ENCODE measurements around the gene EVA1A. TPM values are rescaled to one million over a fixed set of nuclear protein-coding genes. Genes with fewer than 3 reads are reported as not detected.

EVA1A gene
- total and polyA plus RNA-seq, 2 of the 8 experiments (the other 6 are each of a cell fraction or from before 2014, with no cell fraction given): 2.4 to 4.3 TPM

DNA sequence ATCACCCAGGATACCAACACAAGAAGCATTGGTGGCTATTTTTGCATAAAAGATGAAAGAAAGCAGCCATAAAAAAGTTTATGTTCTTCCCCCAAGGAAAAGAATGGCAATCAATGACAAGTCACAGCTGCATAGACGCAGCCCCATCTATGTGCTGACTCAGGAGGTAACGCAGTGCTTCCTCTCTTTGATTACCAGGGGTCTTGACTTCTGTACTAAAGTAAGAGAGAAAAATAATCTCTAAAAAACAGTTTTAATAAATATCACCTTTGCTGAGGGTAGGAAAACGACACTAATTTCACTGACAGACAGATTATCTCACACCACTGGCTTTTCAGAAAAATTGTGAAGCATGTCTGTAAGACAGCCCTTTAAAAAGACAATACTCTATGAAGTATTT lies 33.9 kb upstream of the EVA1A start:
- no peaks in the 10 kb centered on the region for H4K20me1 ChIP-seq (replicated peaks in 1 of 2; ENCODE audit: control insufficient read depth in 1 of 2, insufficient read depth in 2 of 2, low read length in 2 of 2)
- no peak overlapping the region for H2BK5ac ChIP-seq (ENCODE audit: low read depth, low read length)
- DNase-seq (ENCODE audit: low read depth in 1 of 2, low spot score in 2 of 2): no peak
- no peak overlapping the region for H3K4me2 ChIP-seq (ENCODE audit: insufficient read depth in 1 of 2, low read depth in 2 of 2, low read length in 2 of 2)
- no peaks in the 10 kb centered on the region for H3K4me1 ChIP-seq (replicated peaks in 1 of 4; ENCODE audit: control insufficient read depth in 3 of 4, insufficient read depth in 4 of 4, low read length in 3 of 4)
- FAIRE-seq: no peak
- H3K4ac ChIP-seq (replicated peaks; ENCODE audit: insufficient read length, low read depth, low read length): no peak overlapping the region
- TF ChIP-seq CREB1 (IDR thresholded peaks at IDR 0.05) (no peak), POLR2AphosphoS5 (IDR thresholded peaks at IDR 0.05; ENCODE audit: low read depth, low read length) (no peak), EP300 (IDR thresholded peaks at IDR 0.05; ENCODE audit: borderline replicate concordance in 1 of 2, low read depth in 2 of 2, low read length in 2 of 2) (no peak), RNF2 (IDR thresholded peaks at IDR 0.05; ENCODE audit: borderline replicate concordance, low read depth, low read length, missing control alignments, poor library complexity, severe bottlenecking) (no peak), PHF8 (conservative IDR thresholded peaks at IDR 0.05; ENCODE audit: low read depth, low read length) (no peak), KDM4A (IDR thresholded peaks at IDR 0.05; ENCODE audit: low read depth, low read length, severe bottlenecking) (no peak), TAF1 (IDR thresholded peaks at IDR 0.05; ENCODE audit: low read depth, low read length) (no peak)
- TF ChIP-seq, protein P1, sequence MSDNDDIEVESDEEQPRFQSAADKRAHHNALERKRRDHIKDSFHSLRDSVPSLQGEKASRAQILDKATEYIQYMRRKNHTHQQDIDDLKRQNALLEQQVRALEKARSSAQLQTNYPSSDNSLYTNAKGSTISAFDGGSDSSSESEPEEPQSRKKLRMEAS (IDR thresholded peaks at IDR 0.05): no peak
- no peaks in the 10 kb centered on the region for H3K79me2 ChIP-seq (ENCODE audit: control insufficient read depth in 1 of 2, insufficient read depth in 2 of 2, low read length in 2 of 2)
- no peak overlapping the region for H3K9ac ChIP-seq (replicated peaks in 1 of 4; ENCODE audit: extremely low read depth in 1 of 4, low read depth in 3 of 4, low read length in 3 of 4)
- H3K9me3 ChIP-seq (ENCODE audit: insufficient read depth in 2 of 2, low read depth in 1 of 2, low read length in 1 of 2): no peaks in the 10 kb centered on the region
- no peak overlapping the region for H4K91ac ChIP-seq (replicated peaks; ENCODE audit: insufficient read length, low read length)
- H2BK12ac ChIP-seq (ENCODE audit: low read depth, low read length): no peak overlapping the region
- POLR2A ChIA-PET (ENCODE audit: partially characterized antibody): no interaction called here
- H3K27me3 ChIP-seq (replicated peaks in 1 of 4; ENCODE audit: control insufficient read depth in 3 of 4, extremely low read depth in 1 of 4, insufficient read depth in 3 of 4, low read length in 3 of 4): no peaks in the 10 kb centered on the region
- CTCF ChIA-PET (ENCODE audit: partially characterized antibody): interaction anchor here (1.2 kb wide), 1 partner anchor 130 kb away, joined by 4 read pairs; no protein-coding TSS in a partner anchor
- no peak overlapping the region for H3K4me3 ChIP-seq (ENCODE audit: extremely low read depth in 1 of 4, insufficient read depth in 2 of 4, low read depth in 3 of 4, low read length in 4 of 4)
- no peaks in the 10 kb centered on the region for H3K79me1 ChIP-seq (ENCODE audit: low read depth, low read length)
- H2AK5ac ChIP-seq (ENCODE audit: low read depth, low read length): no peak overlapping the region
- no peak overlapping the region for H3K14ac ChIP-seq (ENCODE audit: insufficient read length)
- H4K8ac ChIP-seq (ENCODE audit: extremely low read depth, insufficient read depth, low read length): no peak overlapping the region
- no peak overlapping the region for H2BK120ac ChIP-seq (replicated peaks; ENCODE audit: low read depth, low read length)
- no peak overlapping the region for H2BK20ac ChIP-seq (ENCODE audit: low read length)
- no peak overlapping the region for H3K56ac ChIP-seq (replicated peaks; ENCODE audit: insufficient read length, low read depth, low read length)
- H3K18ac ChIP-seq (ENCODE audit: extremely low read depth, low read length): no peak overlapping the region
- H3K23ac ChIP-seq (ENCODE audit: insufficient read length): no peak overlapping the region
- no peaks in the 10 kb centered on the region for H3K23me2 ChIP-seq (ENCODE audit: low read depth, low read length)
- H3K36me3 ChIP-seq (ENCODE audit: control insufficient read depth in 2 of 4, insufficient read depth in 4 of 4, low read length in 3 of 4): no peaks in the 10 kb centered on the region
- no peak overlapping the region for H3K27ac ChIP-seq (ENCODE audit: low read depth, low read length)
- H4K5ac ChIP-seq (ENCODE audit: insufficient read length, low read depth, low read length): no peak overlapping the region
- WGBS, 2 experiments (ENCODE audit: extremely low coverage in 1 of 2, insufficient coverage in 1 of 2, insufficient read length in 1 of 2, insufficient replicate concordance in 2 of 2, low coverage in 1 of 2, low lambda C conversion rate in 2 of 2, missing lambda C conversion rate in 1 of 2): 93% methylated on average over 3 of the region's 3 CpGs; no CpG with 5 or more reads in 1 of the 2 experiments
- H2BK15ac ChIP-seq (ENCODE audit: low read length): no peak overlapping the region
- no peak overlapping the region for H2AFZ ChIP-seq (ENCODE audit: low read length)

Measured in H1 (cell line).